ENCODE results near the gene CACNG4. TPM values are rescaled to one million over a fixed set of nuclear protein-coding genes. Genes with fewer than 3 reads are reported as not detected.

Gene CACNG4
- polyA plus RNA-seq, 1 experiment = 0.06 TPM

GRCh38 chr17:66938656-66939055, 25.9 kb upstream of the CACNG4 start:
- TF ChIP-seq CTCF (IDR thresholded peaks at IDR 0.05; ENCODE audit: insufficient read depth, low read depth, low read length) = no peak
- POLR2A ChIA-PET = no interaction called here
- Histone ChIP-seq H3K36me3 (ENCODE audit: control insufficient read depth, insufficient read depth, low read length) (no peaks in the 10 kb centered on the region), H3K4me3 (ENCODE audit: low read depth, low read length) (no peak overlapping the region), H3K27me3 (ENCODE audit: control insufficient read depth, insufficient read depth, low read length) (peaks cover 10% of the 10 kb centered on the region)
- DNase-seq (ENCODE audit: low read depth) = no peak
- CTCF ChIA-PET = interaction anchor here (0.7 kb wide), 1 partner anchor 28 kb away, joined by 3 read pairs; no protein-coding TSS in a partner anchor

- no peak for DNase-seq (ENCODE audit: low read depth)
- H3K36me3 ChIP-seq (ENCODE audit: control insufficient read depth, insufficient read depth, low read length) = no peaks in the 10 kb centered on the region
- H3K27me3 ChIP-seq (ENCODE audit: control insufficient read depth, insufficient read depth, low read length) = peaks cover 11% of the 10 kb centered on the region
- H3K4me3 ChIP-seq (ENCODE audit: low read depth, low read length) = no peak overlapping the region
- ChIA-PET POLR2A (no interaction called here), CTCF (no interaction called here)
- no peak for TF ChIP-seq CTCF (IDR thresholded peaks at IDR 0.05; ENCODE audit: insufficient read depth, low read depth, low read length)
Observed at GRCh38 chr17:66939461-66940114, 24.9 kb upstream of the CACNG4 start.

GRCh38 chr17:66941249-66941648, 23.3 kb upstream of the CACNG4 start:
- CTCF ChIA-PET = no interaction called here
- POLR2A ChIA-PET = no interaction called here
- no peak overlapping the region for H3K4me3 ChIP-seq (ENCODE audit: low read depth, low read length)
- no peak for TF ChIP-seq CTCF (IDR thresholded peaks at IDR 0.05; ENCODE audit: insufficient read depth, low read depth, low read length)
- peaks cover 17% of the 10 kb centered on the region for H3K27me3 ChIP-seq (ENCODE audit: control insufficient read depth, insufficient read depth, low read length)
- H3K36me3 ChIP-seq (ENCODE audit: control insufficient read depth, insufficient read depth, low read length) = no peaks in the 10 kb centered on the region
- DNase-seq (ENCODE audit: low read depth) = no peak

GRCh38 chr17:66941773-66942450, 22.6 kb upstream of the CACNG4 start:
- no peak for TF ChIP-seq CTCF (IDR thresholded peaks at IDR 0.05; ENCODE audit: insufficient read depth, low read depth, low read length)
- ChIA-PET POLR2A (no interaction called here), CTCF (no interaction called here)
- no peaks in the 10 kb centered on the region for H3K36me3 ChIP-seq (ENCODE audit: control insufficient read depth, insufficient read depth, low read length)
- no peak overlapping the region for H3K4me3 ChIP-seq (ENCODE audit: low read depth, low read length)
- DNase-seq (ENCODE audit: low read depth) = no peak
- peaks cover 20% of the 10 kb centered on the region for H3K27me3 ChIP-seq (ENCODE audit: control insufficient read depth, insufficient read depth, low read length)

- POLR2A ChIA-PET = no interaction called here
- no peak for TF ChIP-seq CTCF (IDR thresholded peaks at IDR 0.05; ENCODE audit: insufficient read depth, low read depth, low read length)
- H3K27me3 ChIP-seq (ENCODE audit: control insufficient read depth, insufficient read depth, low read length) = peaks cover 20% of the 10 kb centered on the region
Observed at GRCh38 chr17:66942451-66943264, 21.8 kb upstream of the CACNG4 start.

More at GRCh38 chr17:66942451-66943264, 21.8 kb upstream of the CACNG4 start:
- H3K4me3 ChIP-seq (ENCODE audit: low read depth, low read length) = no peak overlapping the region
- CTCF ChIA-PET = no interaction called here
- H3K36me3 ChIP-seq (ENCODE audit: control insufficient read depth, insufficient read depth, low read length) = no peaks in the 10 kb centered on the region
- DNase-seq (ENCODE audit: low read depth) = no peak
